ENCODE results near the gene KRT8.

GRCh38 chr12:52953181-52953841 lies 48.4 kb upstream of the KRT8 start:
- TF ChIP-seq CTCF (IDR thresholded peaks at IDR 0.05): no peak
- TF ChIP-seq EP300 (IDR thresholded peaks at IDR 0.05): no peak
- no peak for TF ChIP-seq POLR2A (IDR thresholded peaks at IDR 0.05)

Measured in sigmoid colon (tissue), 4 donors.